ENCODE data around the gene NRP1.

DNA sequence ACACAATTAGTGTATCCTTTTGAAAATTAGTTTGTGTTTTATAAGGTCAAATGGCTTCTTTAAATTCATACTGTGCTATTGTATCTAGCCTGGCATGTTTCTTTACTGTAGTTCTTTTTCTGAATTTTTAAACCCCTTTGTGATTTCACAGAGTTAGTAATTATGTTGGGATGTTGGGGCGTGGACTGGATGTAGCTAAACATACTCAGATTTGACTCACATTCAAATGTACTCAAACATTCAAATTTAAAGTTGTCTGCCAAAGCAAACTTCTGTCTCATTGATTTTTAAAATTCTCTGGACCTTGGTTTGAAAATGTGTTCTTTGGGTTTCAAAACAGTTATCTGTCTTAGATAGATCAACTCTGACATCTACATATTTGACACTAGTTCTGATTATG, 7.2 kb upstream of the NRP1 start:
- TF ChIP-seq, protein P1, sequence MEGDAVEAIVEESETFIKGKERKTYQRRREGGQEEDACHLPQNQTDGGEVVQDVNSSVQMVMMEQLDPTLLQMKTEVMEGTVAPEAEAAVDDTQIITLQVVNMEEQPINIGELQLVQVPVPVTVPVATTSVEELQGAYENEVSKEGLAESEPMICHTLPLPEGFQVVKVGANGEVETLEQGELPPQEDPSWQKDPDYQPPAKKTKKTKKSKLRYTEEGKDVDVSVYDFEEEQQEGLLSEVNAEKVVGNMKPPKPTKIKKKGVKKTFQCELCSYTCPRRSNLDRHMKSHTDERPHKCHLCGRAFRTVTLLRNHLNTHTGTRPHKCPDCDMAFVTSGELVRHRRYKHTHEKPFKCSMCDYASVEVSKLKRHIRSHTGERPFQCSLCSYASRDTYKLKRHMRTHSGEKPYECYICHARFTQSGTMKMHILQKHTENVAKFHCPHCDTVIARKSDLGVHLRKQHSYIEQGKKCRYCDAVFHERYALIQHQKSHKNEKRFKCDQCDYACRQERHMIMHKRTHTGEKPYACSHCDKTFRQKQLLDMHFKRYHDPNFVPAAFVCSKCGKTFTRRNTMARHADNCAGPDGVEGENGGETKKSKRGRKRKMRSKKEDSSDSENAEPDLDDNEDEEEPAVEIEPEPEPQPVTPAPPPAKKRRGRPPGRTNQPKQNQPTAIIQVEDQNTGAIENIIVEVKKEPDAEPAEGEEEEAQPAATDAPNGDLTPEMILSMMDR (IDR thresholded peaks at IDR 0.05): no peak
- TF ChIP-seq POLR2A (IDR thresholded peaks at IDR 0.05) (no peak), EP300 (IDR thresholded peaks at IDR 0.05) (no peak)
